HepG2 (cell line): ENCODE data around the gene HMGCLL1.

ENCODE experiments used
- PRMT3 ChIP-seq: sonication (generic); formaldehyde crosslinking; IDR thresholded peaks from 2 replicates; pipeline ENCODE4 v1.8.1; 2022; ENCODE audit warnings: low read depth, mild to moderate bottlenecking, moderate library complexity, missing genetic modification reagents, borderline replicate concordance
- SIN3B ChIP-seq: fragments of 150-350 bp; IDR thresholded peaks from 2 replicates; pipeline ENCODE4 v1.6.1; 2014; ENCODE audit warnings: low read length

- TF ChIP-seq PRMT3 (CRISPR knock-in tag) (no peak), SIN3B (no peak)
Measured at GRCh38 chr6:55512904-55513303, 66.1 kb downstream of the HMGCLL1 start.
